Measurements from ENCODE around the gene ESCO1. TPM values are rescaled to one million over a fixed set of nuclear protein-coding genes. Genes with fewer than 3 reads are reported as not detected.

ESCO1 gene
- total RNA-seq, 1 experiment from 2014 or later: 36.7 TPM

GRCh38 chr18:21597620-21598019, 2.9 kb downstream of the ESCO1 start:
- DNase-seq: no peak
- no peak overlapping the region for H4K8ac ChIP-seq (replicated peaks; ENCODE audit: insufficient read length, low read depth, low read length)
- no peak overlapping the region for H2BK20ac ChIP-seq (ENCODE audit: low read depth, low read length, poor library complexity, severe bottlenecking)
- no CpG with 5 or more reads among the region's 1 CpG for WGBS (ENCODE audit: extremely low coverage, insufficient read length, low lambda C conversion rate)
- H3K9me3 Mint-ChIP-seq: peaks cover 12 to 20% of the 10 kb centered on the region in 2 experiments
- H3K36me3 Mint-ChIP-seq (ENCODE audit: insufficient read depth in 1 of 3, low read depth in 3 of 3): peaks cover 24 to 33% (median 24%) of the 10 kb centered on the region in 3 experiments
- H2BK5ac ChIP-seq (ENCODE audit: insufficient read length, low read length): no peak overlapping the region
- no peak overlapping the region for H3K4me2 ChIP-seq (ENCODE audit: insufficient read depth, insufficient read length, low read length)
- no peaks in the 10 kb centered on the region for H3K79me1 ChIP-seq (ENCODE audit: insufficient read depth, low read depth, low read length, poor library complexity, severe bottlenecking)
- H3K23ac ChIP-seq (ENCODE audit: insufficient read length, low read depth, low read length): no peak overlapping the region
- H3K27me3 ChIP-seq (ENCODE audit: insufficient read depth, low read length): no peaks in the 10 kb centered on the region
- H3K14ac ChIP-seq (ENCODE audit: insufficient read depth, low read length): no peak overlapping the region
- no peaks in the 10 kb centered on the region for H3K4me1 ChIP-seq (ENCODE audit: insufficient read depth, low read length)
- peaks cover 3% of the 10 kb centered on the region for H4K20me1 ChIP-seq (ENCODE audit: control insufficient read depth, insufficient read depth, insufficient read length)
- no peak overlapping the region for H2AK5ac ChIP-seq (ENCODE audit: insufficient read length, low read length)
- no peak overlapping the region for H3K27ac Mint-ChIP-seq
- no peak overlapping the region for H3K4me3 Mint-ChIP-seq
- peaks cover 4% of the 10 kb centered on the region for H3K23me2 ChIP-seq (ENCODE audit: insufficient read length, low read depth, low read length, poor library complexity, severe bottlenecking)
- H3K18ac ChIP-seq (ENCODE audit: insufficient read length, low read depth, low read length): no peak overlapping the region
- no peak overlapping the region for H2BK15ac ChIP-seq (ENCODE audit: low read depth, low read length)
- peaks cover 8 to 13% of the 10 kb centered on the region in 2 experiments for H3K4me1 Mint-ChIP-seq
- no peak overlapping the region for H3T11ph ChIP-seq (ENCODE audit: low read length)
- H3K79me2 ChIP-seq (ENCODE audit: insufficient read depth, low read length): peaks cover 19% of the 10 kb centered on the region; the same call in 1 of the 2 replicates
- no peak overlapping the region for H2BK12ac ChIP-seq (ENCODE audit: insufficient read length, low read depth, low read length)
- no peak overlapping the region for H3K27ac ChIP-seq (ENCODE audit: insufficient read length, low read depth, low read length)
- no peak overlapping the region for H4K91ac ChIP-seq (ENCODE audit: insufficient read length, low read depth, low read length)
- no peaks in the 10 kb centered on the region for H3K9me3 ChIP-seq (ENCODE audit: control insufficient read depth, low read depth, low read length)
- H3K4ac ChIP-seq (ENCODE audit: low read depth, low read length): no peak overlapping the region
- H4K5ac ChIP-seq (ENCODE audit: insufficient read length, low read depth, low read length): no peak overlapping the region
- H3K9ac ChIP-seq (ENCODE audit: extremely low read depth, insufficient read length, low read length): no peak overlapping the region
- no peak overlapping the region for H2BK120ac ChIP-seq (ENCODE audit: low read depth, low read length, poor library complexity, severe bottlenecking)
- H3K56ac ChIP-seq (ENCODE audit: insufficient read length, low read depth, low read length): no peak overlapping the region
- no peak overlapping the region for H2AFZ ChIP-seq (ENCODE audit: low read length)
- no peaks in the 10 kb centered on the region for H3K27me3 Mint-ChIP-seq (ENCODE audit: low read depth)
- no peak for TF ChIP-seq CTCF (conservative IDR thresholded peaks at IDR 0.05)

All from H9 (cell line).